Kidney (tissue), 14 donors: ENCODE data around the gene NOXO1. TPM values are rescaled to one million over a fixed set of nuclear protein-coding genes. Genes with fewer than 3 reads are reported as not detected.

Experiments
- DNase-seq, 5 donors: peaks; one replicate each; pipeline ENCODE4 v3.0.0-alpha.2; 2013 to 2020
- FAIRE-seq: peaks from 2 replicates; lab custom pipeline; 2012; peaks lifted over from hg19 to GRCh38; lab: Jason Lieb, UNC
- H3K27ac ChIP-seq, 2 donors: one replicate each; pipeline ENCODE4 v1.7.0; 2013; ENCODE audit warnings: low read depth in 2 of 2, low read length in 2 of 2, inconsistent platforms in 1 of 2
- H3K27me3 ChIP-seq: one replicate; pipeline ENCODE4 v1.7.1; 2013; ENCODE audit warnings: low read length, inconsistent platforms; ENCODE audit not compliant: control insufficient read depth, insufficient read depth
- H3K36me3 ChIP-seq, 3 donors: one replicate each; pipeline versions ENCODE4 v1.7.0 to v1.7.1; 2013; ENCODE audit warnings: low read length in 3 of 3, control low read depth in 1 of 3, inconsistent platforms in 1 of 3; ENCODE audit not compliant: insufficient read depth in 3 of 3, control insufficient read depth in 2 of 3
- H3K4me1 ChIP-seq, 3 donors: one replicate each; pipeline versions ENCODE4 v1.7.0 to v1.7.1; 2013; ENCODE audit warnings: low read length in 3 of 3, inconsistent platforms in 1 of 3, low read depth in 1 of 3; ENCODE audit not compliant: control insufficient read depth in 2 of 3, insufficient read depth in 2 of 3
- H3K4me3 ChIP-seq, 3 donors: one replicate each; pipeline versions ENCODE4 v1.7.0 to v1.8.1; 2013; ENCODE audit warnings: low read length in 3 of 3, control low read depth in 1 of 3, inconsistent platforms in 1 of 3
- H3K9ac ChIP-seq, 3 donors: one replicate each; pipeline versions ENCODE4 v1.7.0 to v1.7.1; 2013; ENCODE audit warnings: low read length in 3 of 3, control low read depth in 1 of 3, inconsistent platforms in 1 of 3
- H3K9me3 ChIP-seq, 3 donors: one replicate each; pipeline versions ENCODE4 v1.7.0 to v1.7.1; 2013; ENCODE audit warnings: low read length in 3 of 3, control low read depth in 1 of 3, inconsistent platforms in 1 of 3; ENCODE audit not compliant: control insufficient read depth in 2 of 3, insufficient read depth in 1 of 3
- CTCF ChIP-seq: IDR thresholded peaks from 3 replicates; pipeline ENCODE4 v1.5.1; 2012; ENCODE audit warnings: mild to moderate bottlenecking, moderate library complexity, borderline replicate concordance; ENCODE audit not compliant: insufficient read depth; ENCODE audit errors: extremely low read depth
- intact Hi-C: fragments of 100-400 bp; cut with DNase I; formaldehyde crosslinking; loops from one replicate; pipeline ENCODE4 v1.11.1; 2022
- polyA plus RNA-seq: library from polyadenylated mRNA; stranded (reverse); fragments of 350-450 nt; fragmentation: Illumina TruSeq; extraction: RNeasy Lipid Tissue Mini Kit (QIAGEN cat#74804); gene quantifications from one replicate; pipeline ENCODE4 v1.2.3, GENCODE V29; 2014; ENCODE audit warnings: low read depth, low replicate concordance; ENCODE audit not compliant: insufficient read depth
- total RNA-seq: library from RNA; stranded (reverse); fragmentation: NEBNext Ultra II Directional; extraction: Animal tissue kit (Norgen Biotek cat#: 25700); gene quantifications from one replicate; pipeline ENCODE4 v1.2.1, GENCODE V29; 2021
- donor health status: control.
- donor health status: control.
- donor health status: control.
- donor health status: control.
- donor health status: control.
- donor health status: DM: yes; HTN: yes; CAD: no.
- donor health status: Normal renal cell carcinoma (clear cell type).

Gene NOXO1
- total and polyA plus RNA-seq, 2 donors from 2014 or later = 0.57 to 0.58 TPM

- H3K4me3 ChIP-seq = peak overlapping the region in 1 of 3 donors; percentile 75
- no peak for FAIRE-seq
- H3K4me1 ChIP-seq = peaks cover 3 to 41% (median 3%) of the 10 kb centered on the region in 3 donors
- H3K27ac ChIP-seq = no peak overlapping the region
- no peak for TF ChIP-seq CTCF
- H3K36me3 ChIP-seq = no peaks in the 10 kb centered on the region
- intact Hi-C loops = no loop called here
- peak overlapping the region in 2 of 3 donors; percentile 9 to 80 for H3K9ac ChIP-seq
- H3K9me3 ChIP-seq = no peaks in the 10 kb centered on the region
- DNase-seq = peak in 1 of 5 donors; percentile 64
- no peaks in the 10 kb centered on the region for H3K27me3 ChIP-seq
These were observed 26.8 kb upstream of the NOXO1 start for GRCh38 chr16:2008009-2008526.

GRCh38 chr16:2007081-2007836 lies 26.0 kb upstream of the NOXO1 start:
- intact Hi-C loops = no loop called here
- H3K4me3 ChIP-seq = no peak overlapping the region
- H3K9me3 ChIP-seq = no peaks in the 10 kb centered on the region
- peaks cover 0 to 8% (median 0%) of the 10 kb centered on the region in 3 donors for H3K36me3 ChIP-seq
- no peak overlapping the region for H3K9ac ChIP-seq
- H3K27ac ChIP-seq = no peak overlapping the region
- DNase-seq (peak in 1 of 5 donors; percentile 73), FAIRE-seq (no peak)
- peaks cover 3 to 41% (median 3%) of the 10 kb centered on the region in 3 donors for H3K4me1 ChIP-seq
- H3K27me3 ChIP-seq = no peaks in the 10 kb centered on the region
- no peak for TF ChIP-seq CTCF

GRCh38 chr16:2006317-2006716 lies 25.0 kb upstream of the NOXO1 start:
- no peaks in the 10 kb centered on the region for H3K9me3 ChIP-seq
- H3K27me3 ChIP-seq = no peaks in the 10 kb centered on the region
- no peak overlapping the region for H3K4me3 ChIP-seq
- no peak for TF ChIP-seq CTCF
- H3K36me3 ChIP-seq = peaks cover 0 to 17% (median 9%) of the 10 kb centered on the region in 3 donors
- intact Hi-C loops = no loop called here
- H3K9ac ChIP-seq = no peak overlapping the region
- H3K27ac ChIP-seq = no peak overlapping the region
- FAIRE-seq (no peak), DNase-seq (peak in 1 of 5 donors; percentile 68)
- H3K4me1 ChIP-seq = peaks cover 3 to 41% (median 3%) of the 10 kb centered on the region in 3 donors
